Measurements from ENCODE around the gene MTFR1L.

DNA sequence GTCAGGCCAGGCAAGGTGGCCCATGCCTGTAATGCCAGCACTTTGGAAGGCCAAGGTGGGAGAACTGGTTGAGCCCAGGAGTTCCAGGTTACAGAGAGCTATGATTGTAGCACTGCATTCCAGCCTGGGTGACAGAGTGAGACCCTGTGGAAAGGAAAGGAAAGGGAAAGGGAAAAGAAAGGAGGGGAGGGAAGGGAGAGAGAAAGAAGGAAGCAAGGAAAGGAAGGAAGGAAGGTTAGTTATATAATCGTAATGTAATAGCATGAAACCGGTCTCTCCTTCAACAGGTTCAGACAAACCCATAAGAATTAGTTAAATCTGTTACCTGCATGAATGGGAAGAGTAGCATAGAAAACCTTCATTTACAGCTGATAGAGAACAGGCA, 56.9 kb downstream of the MTFR1L start:
- TF ChIP-seq, protein P1, sequence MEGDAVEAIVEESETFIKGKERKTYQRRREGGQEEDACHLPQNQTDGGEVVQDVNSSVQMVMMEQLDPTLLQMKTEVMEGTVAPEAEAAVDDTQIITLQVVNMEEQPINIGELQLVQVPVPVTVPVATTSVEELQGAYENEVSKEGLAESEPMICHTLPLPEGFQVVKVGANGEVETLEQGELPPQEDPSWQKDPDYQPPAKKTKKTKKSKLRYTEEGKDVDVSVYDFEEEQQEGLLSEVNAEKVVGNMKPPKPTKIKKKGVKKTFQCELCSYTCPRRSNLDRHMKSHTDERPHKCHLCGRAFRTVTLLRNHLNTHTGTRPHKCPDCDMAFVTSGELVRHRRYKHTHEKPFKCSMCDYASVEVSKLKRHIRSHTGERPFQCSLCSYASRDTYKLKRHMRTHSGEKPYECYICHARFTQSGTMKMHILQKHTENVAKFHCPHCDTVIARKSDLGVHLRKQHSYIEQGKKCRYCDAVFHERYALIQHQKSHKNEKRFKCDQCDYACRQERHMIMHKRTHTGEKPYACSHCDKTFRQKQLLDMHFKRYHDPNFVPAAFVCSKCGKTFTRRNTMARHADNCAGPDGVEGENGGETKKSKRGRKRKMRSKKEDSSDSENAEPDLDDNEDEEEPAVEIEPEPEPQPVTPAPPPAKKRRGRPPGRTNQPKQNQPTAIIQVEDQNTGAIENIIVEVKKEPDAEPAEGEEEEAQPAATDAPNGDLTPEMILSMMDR (IDR thresholded peaks at IDR 0.05), result no peak
- TF ChIP-seq POLR2A (IDR thresholded peaks at IDR 0.05), result no peak

Measured in heart left ventricle (tissue), 13 donors.